Anterior cingulate cortex (tissue), 58 donors: ENCODE results near the gene TMEM201.

Experiments used
- DNase-seq, 58 donors: peaks; one replicate each; lab custom pipeline; 2025; lab: John Stamatoyannopoulos, UW

The TMEM201 gene

DNA sequence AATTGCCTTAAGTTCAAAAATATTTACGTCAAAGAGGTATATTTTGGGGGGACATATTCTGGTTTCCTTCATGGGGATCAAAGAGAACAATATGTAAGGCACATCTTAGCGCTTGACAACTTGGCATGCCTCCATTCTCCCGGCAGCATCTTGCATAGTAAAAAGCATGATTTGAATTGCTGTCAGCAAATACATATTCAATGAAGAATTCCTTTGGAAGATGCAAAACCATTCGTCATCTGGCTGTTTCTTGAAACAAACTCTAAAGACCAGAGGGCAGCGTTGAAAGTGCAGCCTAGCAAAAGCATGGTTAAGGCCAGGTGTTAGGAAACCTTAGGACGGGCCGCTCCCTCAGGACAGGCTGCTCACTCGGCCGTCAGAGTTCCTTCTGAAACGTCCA is 59.5 kb downstream of the TMEM201 start:
- DNase-seq = no peak

GRCh38 chr1:9649769-9650168 is 61.1 kb downstream of the TMEM201 start:
- no peak for DNase-seq

- DNase-seq = no peak
Observed at GRCh38 chr1:9651220-9651564, 62.5 kb downstream of the TMEM201 start.

DNA sequence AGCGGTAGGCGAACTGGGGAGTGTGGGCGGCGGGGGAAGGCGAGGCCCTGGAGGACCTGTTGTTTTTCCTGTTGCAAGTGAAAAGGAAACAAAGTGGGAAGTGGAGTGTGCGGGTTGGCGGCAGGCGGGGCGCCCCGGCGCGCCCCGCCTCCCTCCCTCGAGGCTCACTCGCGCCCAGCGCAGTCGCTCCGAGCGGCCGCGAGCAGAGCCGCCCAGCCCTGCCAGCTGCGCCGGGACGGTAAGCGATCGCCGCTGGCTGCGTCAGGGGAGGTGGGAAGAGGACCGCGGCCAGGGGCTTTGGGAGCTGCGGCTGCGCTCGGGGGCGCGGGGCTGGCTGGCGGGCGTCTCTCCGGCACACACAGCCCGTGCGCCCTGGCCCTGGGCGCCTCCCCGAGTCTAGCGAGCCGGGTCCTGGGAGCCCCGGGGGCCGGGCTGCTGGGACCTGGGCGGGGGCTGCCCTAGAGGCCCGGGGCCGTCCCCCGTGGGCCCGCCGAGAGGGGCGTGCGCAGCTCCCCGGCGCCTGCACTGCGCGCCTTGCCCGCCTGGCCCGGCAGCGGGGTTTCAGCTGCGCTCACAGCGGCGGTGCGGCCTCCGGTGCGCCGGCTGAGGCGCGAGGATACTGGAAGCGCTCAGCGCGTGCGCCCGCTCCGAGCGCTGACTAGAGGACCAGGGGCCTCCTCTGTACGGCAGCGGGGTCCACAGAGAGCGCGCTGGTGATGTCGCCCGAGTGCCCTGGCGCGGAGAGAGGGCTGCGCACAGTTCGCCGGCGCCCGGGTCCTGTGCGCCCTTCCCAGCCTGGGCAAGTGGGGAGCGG is 63.1 kb downstream of the TMEM201 start, which contains the start of gene PIK3CD:
PIK3CD (plus strand) TSS at position 167 of the 814 bp plus-strand sequence. CDS start 58,725 bp downstream, outside the sequence.
- DNase-seq = peak in 5 of 58 donors; percentile 5 to 21 (median 9)

DNA sequence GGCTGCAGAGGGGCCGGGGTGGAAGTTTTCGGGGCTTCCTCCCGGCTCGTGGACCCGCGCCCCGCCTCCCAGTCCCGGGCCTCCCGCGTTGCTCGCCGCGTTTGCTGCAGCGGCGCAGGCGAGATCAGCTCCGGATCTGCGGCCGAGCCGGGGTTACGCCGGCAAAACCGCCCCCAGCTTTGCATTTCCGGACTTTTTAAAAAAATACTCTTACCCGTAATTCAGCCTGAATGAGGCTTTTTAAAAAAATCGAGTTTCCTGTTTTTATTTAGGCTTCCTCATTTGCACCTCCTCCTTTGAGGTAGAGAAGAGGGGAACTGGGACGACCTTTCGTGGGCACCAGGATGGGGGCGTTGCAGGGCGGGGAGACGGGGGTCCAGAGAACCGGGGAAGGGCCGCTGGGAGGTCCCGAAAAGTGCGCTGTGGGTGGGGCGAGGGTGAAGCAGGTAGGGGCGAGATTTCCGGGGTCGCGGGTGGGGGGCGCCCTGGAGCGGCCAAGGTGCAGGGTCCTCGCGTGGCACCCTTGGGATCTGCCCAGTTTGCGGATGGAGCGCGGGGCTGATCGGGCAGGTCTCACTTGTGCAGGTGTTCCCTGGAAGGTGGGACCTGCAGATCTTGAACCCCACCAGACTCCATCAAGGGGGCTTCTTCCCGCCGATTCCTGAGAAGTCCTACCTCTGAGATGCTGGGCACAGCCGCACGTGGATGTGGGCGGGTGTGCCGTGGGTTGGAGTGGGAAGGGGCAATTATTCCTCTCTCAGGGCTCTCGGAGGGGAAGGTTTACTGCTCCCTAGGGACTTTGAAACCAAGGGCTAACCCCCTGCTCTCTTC is 63.9 kb downstream of the TMEM201 start:
- DNase-seq = no peak

DNA sequence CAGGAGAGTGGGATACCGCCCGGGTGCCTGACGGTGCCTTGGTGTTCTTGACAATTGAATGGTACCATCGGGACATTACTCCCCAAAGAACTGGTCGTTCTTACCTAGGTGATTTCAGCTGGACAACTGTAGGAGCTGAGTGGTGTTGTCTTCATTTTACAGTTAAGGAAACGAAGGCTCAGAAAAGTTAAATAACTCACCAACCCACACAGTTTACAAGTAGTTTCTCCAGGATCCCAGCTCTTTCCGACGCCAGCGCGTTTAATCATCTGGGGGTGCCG is 64.4 kb downstream of the TMEM201 start:
- no peak for DNase-seq

DNA sequence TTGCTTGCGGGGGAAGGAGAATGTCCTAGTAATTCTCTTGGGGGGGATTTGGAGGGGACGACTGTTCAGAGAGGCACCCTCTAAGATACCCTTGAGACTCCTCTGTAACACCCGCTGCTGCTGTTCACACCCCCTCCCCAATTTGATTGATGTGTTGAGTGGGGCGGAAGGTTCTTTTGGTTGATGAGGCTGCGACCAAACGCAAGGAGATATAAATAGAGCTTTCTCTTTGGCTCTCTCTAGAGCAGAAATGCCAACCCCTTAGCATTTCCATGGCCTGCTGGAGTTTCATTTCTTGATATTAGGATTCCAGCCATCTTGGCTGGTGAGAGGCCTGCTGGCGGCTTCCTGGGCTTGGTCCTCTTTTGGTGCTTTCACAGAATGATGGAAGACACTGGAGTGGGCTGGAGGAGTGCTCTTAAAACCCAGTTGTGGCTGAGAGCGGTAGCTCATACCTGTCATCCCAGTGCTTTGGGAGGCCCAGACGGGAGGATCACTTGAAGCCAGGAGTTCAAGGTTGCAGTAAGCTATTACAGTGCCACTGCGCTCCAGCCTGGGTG is 64.9 kb downstream of the TMEM201 start:
- DNase-seq = no peak

DNA sequence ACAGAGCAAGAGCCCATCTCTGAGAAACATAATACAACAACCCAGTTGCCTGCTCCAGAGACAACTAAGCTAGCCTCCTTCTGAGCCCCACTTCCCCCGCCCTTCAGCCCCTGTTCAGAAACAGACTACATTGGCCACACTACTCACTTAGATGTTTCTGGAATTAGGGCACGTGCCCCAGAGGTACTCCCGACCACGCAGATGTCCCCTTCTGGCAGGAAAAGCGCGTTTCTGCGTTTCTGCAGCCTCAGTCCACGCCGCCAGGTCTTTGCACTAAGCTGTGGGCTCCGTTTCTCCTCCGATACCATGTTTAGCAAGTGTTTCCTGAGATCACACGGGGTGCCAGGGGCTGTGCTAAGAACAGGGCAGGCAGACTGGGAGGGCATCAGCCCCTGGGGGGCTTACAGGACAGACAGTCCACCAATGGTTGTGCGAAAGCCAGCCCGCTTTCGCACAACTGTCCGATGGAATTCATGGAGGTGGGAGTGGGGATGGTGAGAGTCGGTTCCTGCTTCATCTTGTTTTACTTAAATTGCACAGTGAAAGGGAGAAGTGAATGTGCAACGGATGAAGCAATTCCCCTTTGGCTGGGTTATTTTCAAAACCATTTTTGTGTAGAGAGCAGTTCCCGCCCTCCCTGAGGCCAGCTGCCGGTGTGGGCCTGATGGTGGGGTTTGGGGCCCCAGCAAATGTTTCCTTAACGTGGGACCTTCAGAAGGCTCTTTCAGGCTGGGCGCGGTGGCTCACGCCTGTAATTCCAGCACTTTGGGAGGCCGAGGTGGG is 65.5 kb downstream of the TMEM201 start:
- DNase-seq = no peak

DNA sequence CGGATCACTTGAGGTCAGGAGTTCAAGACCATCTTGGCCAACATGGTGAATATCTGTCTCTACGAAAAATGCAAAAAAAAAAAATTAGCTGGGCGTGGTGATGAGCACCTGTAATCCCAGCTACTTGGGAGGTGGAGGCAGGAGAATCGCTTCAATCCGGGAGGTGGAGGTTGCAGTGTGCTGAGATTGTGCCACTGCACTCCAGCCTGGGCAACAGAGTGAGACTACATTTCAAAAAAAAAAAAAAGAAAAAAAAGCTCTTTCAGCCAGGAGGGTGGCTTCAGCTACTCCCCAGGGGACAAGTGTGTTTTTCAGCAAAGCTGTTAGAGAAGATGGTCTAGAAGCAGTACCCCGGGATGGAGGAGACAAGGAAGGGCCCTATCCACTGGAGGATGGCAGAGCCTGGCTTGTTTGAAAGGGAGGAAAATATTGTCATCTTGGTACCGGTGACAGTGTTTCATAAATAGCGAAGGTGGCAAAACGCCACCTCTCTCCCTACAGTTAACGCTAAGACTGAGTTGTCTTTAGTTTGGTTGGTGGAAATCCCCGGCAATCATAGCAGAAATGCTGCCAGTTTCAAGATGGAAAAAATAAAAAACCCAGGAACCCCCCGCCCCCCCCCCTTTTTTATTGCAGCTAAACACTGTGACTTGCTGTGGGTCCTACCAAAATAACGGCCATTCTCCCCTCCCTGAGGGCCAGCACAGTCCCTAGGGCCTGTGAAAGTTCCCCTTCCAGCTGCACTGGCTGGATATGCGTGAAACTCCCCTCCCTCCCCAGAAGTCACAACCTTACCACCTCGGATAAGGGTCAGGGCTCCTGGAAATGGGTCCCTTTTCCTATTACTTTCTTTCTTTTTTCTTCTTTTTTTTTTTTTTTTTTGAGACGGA is 66.4 kb downstream of the TMEM201 start:
- DNase-seq = no peak

GRCh38 chr1:9655836-9656235 is 67.1 kb downstream of the TMEM201 start:
- no peak for DNase-seq

- no peak for DNase-seq
Observed at GRCh38 chr1:9657521-9658032, 68.9 kb downstream of the TMEM201 start.

- no peak for DNase-seq
Observed at GRCh38 chr1:9658199-9658598, 69.5 kb downstream of the TMEM201 start.

GRCh38 chr1:9659328-9659727 is 70.6 kb downstream of the TMEM201 start:
- DNase-seq = no peak

DNA sequence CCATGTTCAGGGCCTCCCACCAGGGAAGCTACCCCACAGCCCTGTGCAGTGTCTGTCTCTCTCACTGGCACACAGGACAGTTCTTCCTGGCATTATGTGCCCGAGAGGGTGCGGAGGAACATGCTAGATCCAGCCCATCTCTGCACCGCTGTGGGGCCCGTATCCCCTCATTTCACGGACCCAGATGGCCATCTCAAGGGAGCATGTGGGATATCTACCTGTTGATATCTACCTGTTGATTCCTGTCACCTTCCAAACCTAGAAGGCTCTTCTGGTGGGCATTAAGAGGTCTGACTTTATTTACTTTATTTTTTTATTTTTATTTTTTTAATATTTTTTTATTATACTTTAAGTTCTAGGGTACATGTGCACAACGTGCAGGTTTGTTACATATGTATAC is 74.5 kb downstream of the TMEM201 start:
- DNase-seq = no peak
